HG02973 (cell line): ENCODE measurements around the gene GMEB2.

Experiments used
- ATAC-seq: cut with Tn5 transposase; IDR thresholded peaks from one replicate; pipeline ENCODE4 v1.9.1; 2021; ENCODE audit warnings: moderate library complexity; ENCODE audit not compliant: unreplicated experiment

The GMEB2 gene

GRCh38 chr20:63590218-63591146, 36.4 kb downstream of the GMEB2 start:
- no peak for ATAC-seq

GRCh38 chr20:63589261-63590217, 37.4 kb downstream of the GMEB2 start:
- no peak for ATAC-seq

- no peak for ATAC-seq
These were observed 38.3 kb downstream of the GMEB2 start for GRCh38 chr20:63588641-63589041.

GRCh38 chr20:63587776-63588591, 38.9 kb downstream of the GMEB2 start:
- no peak for ATAC-seq

- no peak for ATAC-seq
These were observed 39.6 kb downstream of the GMEB2 start for GRCh38 chr20:63587256-63587655.

- ATAC-seq = no peak
These were observed 40.1 kb downstream of the GMEB2 start for GRCh38 chr20:63586797-63587196.

GRCh38 chr20:63585616-63586565, 41.0 kb downstream of the GMEB2 start:
- no peak for ATAC-seq

- ATAC-seq = no peak
These were observed 44.4 kb downstream of the GMEB2 start for GRCh38 chr20:63582382-63583063.

GRCh38 chr20:63580796-63581461, 46.0 kb downstream of the GMEB2 start:
- no peak for ATAC-seq

- ATAC-seq = no peak
These were observed 47.7 kb downstream of the GMEB2 start for GRCh38 chr20:63579017-63579694.

GRCh38 chr20:63578224-63579016, 48.5 kb downstream of the GMEB2 start:
- ATAC-seq = no peak

- no peak for ATAC-seq
These were observed 49.5 kb downstream of the GMEB2 start for GRCh38 chr20:63577317-63577894.

- no peak for ATAC-seq
These were observed 50.6 kb downstream of the GMEB2 start for GRCh38 chr20:63576311-63576710.

GRCh38 chr20:63574829-63575743, 51.8 kb downstream of the GMEB2 start:
- no peak for ATAC-seq

GRCh38 chr20:63574156-63574828, 52.6 kb downstream of the GMEB2 start, which contains the start of gene HELZ2:
Gene HELZ2, minus strand, starts transcription at chr20:63574239. Its CDS starts 1,854 bp downstream, at chr20:63572385.
- ATAC-seq = no peak
